ENCODE measurements around the gene CLNK.

CLNK gene

GRCh38 chr4:10667701-10668326 is 16.8 kb downstream of the CLNK start:
- Histone ChIP-seq H3K27me3 (ENCODE audit: insufficient read depth, low read length, poor library complexity) (no peaks in the 10 kb centered on the region), H3K36me3 (ENCODE audit: control insufficient read depth, insufficient read depth, low read length) (no peaks in the 10 kb centered on the region)
- DNase-seq: no peak

GRCh38 chr4:10666616-10667015 is 18.0 kb downstream of the CLNK start:
- no peak overlapping the region for H3K4ac ChIP-seq (ENCODE audit: low read depth, low read length)
- no peak overlapping the region for H2BK120ac ChIP-seq (ENCODE audit: low read depth, low read length)
- no peak overlapping the region for H3K23ac ChIP-seq (ENCODE audit: low read length)

More at GRCh38 chr4:10667701-10668326, 16.8 kb downstream of the CLNK start:
- Histone ChIP-seq H4K5ac (ENCODE audit: low read length) (no peak overlapping the region), H3K9ac (ENCODE audit: low read length) (no peak overlapping the region), H3K79me1 (ENCODE audit: low read length) (no peaks in the 10 kb centered on the region), H2AK5ac (ENCODE audit: low read length) (no peak overlapping the region), H3K18ac (ENCODE audit: low read length) (no peak overlapping the region), H3K4me3 (ENCODE audit: low read length) (no peak overlapping the region), H3K56ac (ENCODE audit: low read length) (no peak overlapping the region), H2BK5ac (ENCODE audit: low read length) (no peak overlapping the region), H3K4me2 (ENCODE audit: low read length) (no peak overlapping the region), H3K4me1 (ENCODE audit: control insufficient read depth, low read depth, low read length) (no peaks in the 10 kb centered on the region), H3K79me2 (ENCODE audit: control insufficient read depth, insufficient read depth, low read length) (no peaks in the 10 kb centered on the region), H2BK15ac (replicated peaks; ENCODE audit: low read depth) (no peak overlapping the region), H3K4ac (ENCODE audit: low read depth, low read length) (no peak overlapping the region), H3K27ac (ENCODE audit: low read depth, low read length) (no peak overlapping the region), H4K8ac (ENCODE audit: low read depth, low read length) (no peak overlapping the region), H3K23ac (ENCODE audit: low read length) (no peak overlapping the region), H2BK120ac (ENCODE audit: low read depth, low read length) (no peak overlapping the region)
- WGBS (ENCODE audit: extremely low coverage, insufficient coverage, low lambda C conversion rate): no CpG with 5 or more reads among the region's 10 CpGs

DNA sequence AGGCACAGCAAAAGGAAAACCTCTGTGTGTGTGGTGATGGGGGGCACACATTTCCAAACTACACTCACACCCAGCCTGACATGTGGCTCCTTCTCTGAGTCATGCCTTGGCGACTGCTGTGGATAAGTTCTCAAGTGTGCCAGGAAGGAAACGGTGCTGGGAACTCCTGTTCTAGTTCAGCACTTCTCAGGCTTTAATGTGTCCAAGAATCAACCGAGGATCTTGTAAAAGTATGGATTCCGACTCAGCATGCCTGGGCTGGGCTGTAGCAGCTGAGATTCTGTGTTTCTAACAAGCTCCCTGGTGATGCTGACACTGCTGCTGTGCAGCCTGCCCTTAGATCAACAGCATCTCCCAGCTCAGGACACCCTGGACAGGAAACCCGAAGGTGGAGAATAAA is 20.2 kb downstream of the CLNK start:
- Histone ChIP-seq H3K4me2 (ENCODE audit: low read length) (no peak overlapping the region), H3K79me2 (ENCODE audit: control insufficient read depth, insufficient read depth, low read length) (no peaks in the 10 kb centered on the region), H3K27ac (ENCODE audit: low read depth, low read length) (no peak overlapping the region), H4K5ac (ENCODE audit: low read length) (no peak overlapping the region), H3K9ac (ENCODE audit: low read length) (no peak overlapping the region), H3K18ac (ENCODE audit: low read length) (no peak overlapping the region), H3K23ac (ENCODE audit: low read length) (no peak overlapping the region), H3K4me1 (ENCODE audit: control insufficient read depth, low read depth, low read length) (no peaks in the 10 kb centered on the region), H3K79me1 (ENCODE audit: low read length) (no peaks in the 10 kb centered on the region), H2BK15ac (replicated peaks; ENCODE audit: low read depth) (no peak overlapping the region), H2BK120ac (ENCODE audit: low read depth, low read length) (no peak overlapping the region), H3K4ac (ENCODE audit: low read depth, low read length) (no peak overlapping the region), H3K56ac (ENCODE audit: low read length) (no peak overlapping the region), H3K36me3 (ENCODE audit: control insufficient read depth, insufficient read depth, low read length) (no peaks in the 10 kb centered on the region), H2AK5ac (ENCODE audit: low read length) (no peak overlapping the region), H3K27me3 (ENCODE audit: insufficient read depth, low read length, poor library complexity) (no peaks in the 10 kb centered on the region), H3K4me3 (ENCODE audit: low read length) (no peak overlapping the region), H2BK5ac (ENCODE audit: low read length) (no peak overlapping the region), H4K8ac (ENCODE audit: low read depth, low read length) (no peak overlapping the region)
- no CpG with 5 or more reads among the region's 5 CpGs for WGBS (ENCODE audit: extremely low coverage, insufficient coverage, low lambda C conversion rate)
- no peak for DNase-seq

More at GRCh38 chr4:10666616-10667015, 18.0 kb downstream of the CLNK start:
- H3K27me3 ChIP-seq (ENCODE audit: insufficient read depth, low read length, poor library complexity): no peaks in the 10 kb centered on the region
- WGBS (ENCODE audit: extremely low coverage, insufficient coverage, low lambda C conversion rate): no CpG with 5 or more reads among the region's 6 CpGs
- H3K18ac ChIP-seq (ENCODE audit: low read length): no peak overlapping the region
- no peak overlapping the region for H3K4me3 ChIP-seq (ENCODE audit: low read length)
- H3K56ac ChIP-seq (ENCODE audit: low read length): no peak overlapping the region
- no peaks in the 10 kb centered on the region for H3K4me1 ChIP-seq (ENCODE audit: control insufficient read depth, low read depth, low read length)
- no peaks in the 10 kb centered on the region for H3K79me1 ChIP-seq (ENCODE audit: low read length)
- H2AK5ac ChIP-seq (ENCODE audit: low read length): no peak overlapping the region
- no peak overlapping the region for H3K27ac ChIP-seq (ENCODE audit: low read depth, low read length)
- no peaks in the 10 kb centered on the region for H3K36me3 ChIP-seq (ENCODE audit: control insufficient read depth, insufficient read depth, low read length)
- no peak overlapping the region for H4K5ac ChIP-seq (ENCODE audit: low read length)
- no peak overlapping the region for H4K8ac ChIP-seq (ENCODE audit: low read depth, low read length)
- H3K79me2 ChIP-seq (ENCODE audit: control insufficient read depth, insufficient read depth, low read length): no peaks in the 10 kb centered on the region
- H3K4me2 ChIP-seq (ENCODE audit: low read length): no peak overlapping the region
- H2BK5ac ChIP-seq (ENCODE audit: low read length): no peak overlapping the region
- H3K9ac ChIP-seq (ENCODE audit: low read length): no peak overlapping the region
- no peak for DNase-seq
- no peak overlapping the region for H2BK15ac ChIP-seq (replicated peaks; ENCODE audit: low read depth)

DNA sequence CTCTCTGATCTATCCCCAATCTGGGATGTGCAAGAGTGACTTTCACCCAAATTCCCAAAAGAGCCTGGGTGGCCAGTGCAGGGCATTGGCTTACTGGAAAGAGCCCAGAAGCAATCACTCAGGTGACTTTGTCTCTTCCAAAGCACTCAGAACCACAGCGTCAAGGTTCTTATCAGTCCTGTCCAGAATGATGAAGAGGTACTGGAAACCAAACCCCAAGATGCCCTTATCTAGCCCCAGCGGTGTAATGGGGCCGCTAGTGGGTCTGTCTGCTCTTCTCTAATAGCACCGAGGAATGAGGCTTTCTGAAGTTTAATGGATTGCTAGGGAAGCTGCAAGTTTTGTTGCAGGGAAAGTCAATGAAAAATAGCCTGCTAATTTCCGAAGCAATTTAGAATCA is 21.6 kb downstream of the CLNK start:
- no peaks in the 10 kb centered on the region for H3K27me3 ChIP-seq (ENCODE audit: insufficient read depth, low read length, poor library complexity)
- DNase-seq: no peak
- no peak overlapping the region for H4K5ac ChIP-seq (ENCODE audit: low read length)
- no peaks in the 10 kb centered on the region for H3K79me1 ChIP-seq (ENCODE audit: low read length)
- H3K4me3 ChIP-seq (ENCODE audit: low read length): no peak overlapping the region
- no peak overlapping the region for H3K23ac ChIP-seq (ENCODE audit: low read length)
- no peak overlapping the region for H3K4ac ChIP-seq (ENCODE audit: low read depth, low read length)
- no peaks in the 10 kb centered on the region for H3K4me1 ChIP-seq (ENCODE audit: control insufficient read depth, low read depth, low read length)
- no peak overlapping the region for H3K18ac ChIP-seq (ENCODE audit: low read length)
- no peak overlapping the region for H2BK5ac ChIP-seq (ENCODE audit: low read length)
- H4K8ac ChIP-seq (ENCODE audit: low read depth, low read length): no peak overlapping the region
- WGBS (ENCODE audit: extremely low coverage, insufficient coverage, low lambda C conversion rate): no CpG with 5 or more reads among the region's 5 CpGs
- H3K36me3 ChIP-seq (ENCODE audit: control insufficient read depth, insufficient read depth, low read length): no peaks in the 10 kb centered on the region
- no peak overlapping the region for H3K27ac ChIP-seq (ENCODE audit: low read depth, low read length)
- no peak overlapping the region for H3K9ac ChIP-seq (ENCODE audit: low read length)
- no peak overlapping the region for H3K56ac ChIP-seq (ENCODE audit: low read length)
- H3K79me2 ChIP-seq (ENCODE audit: control insufficient read depth, insufficient read depth, low read length): no peaks in the 10 kb centered on the region
- H2BK120ac ChIP-seq (ENCODE audit: low read depth, low read length): no peak overlapping the region
- no peak overlapping the region for H2AK5ac ChIP-seq (ENCODE audit: low read length)
- no peak overlapping the region for H3K4me2 ChIP-seq (ENCODE audit: low read length)
- no peak overlapping the region for H2BK15ac ChIP-seq (replicated peaks; ENCODE audit: low read depth)

DNA sequence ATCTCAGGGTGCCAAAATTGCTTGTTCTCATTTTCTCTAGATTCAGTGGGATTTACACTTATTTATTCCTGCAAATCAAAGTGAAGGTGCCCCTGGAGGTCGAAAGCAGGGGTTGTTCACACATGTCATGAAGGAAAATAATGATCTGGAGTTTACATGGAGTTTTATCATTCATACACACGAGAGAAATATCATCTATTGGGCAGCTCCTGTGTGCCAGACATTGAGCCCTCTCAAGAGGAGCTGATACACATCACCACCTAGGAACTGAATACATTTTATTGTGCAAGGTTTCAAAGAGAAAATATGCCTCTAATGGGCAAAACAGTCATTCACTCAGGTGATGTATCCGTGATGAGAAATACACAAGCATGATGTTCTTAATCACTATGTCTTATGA is 23.5 kb downstream of the CLNK start:
- Histone ChIP-seq H3K4me3 (ENCODE audit: low read length) (no peak overlapping the region), H3K79me1 (ENCODE audit: low read length) (no peaks in the 10 kb centered on the region), H3K9ac (ENCODE audit: low read length) (no peak overlapping the region), H3K27me3 (ENCODE audit: insufficient read depth, low read length, poor library complexity) (no peaks in the 10 kb centered on the region), H3K27ac (ENCODE audit: low read depth, low read length) (no peak overlapping the region), H3K4ac (ENCODE audit: low read depth, low read length) (no peak overlapping the region), H3K23ac (ENCODE audit: low read length) (no peak overlapping the region), H4K8ac (ENCODE audit: low read depth, low read length) (no peak overlapping the region), H3K4me1 (ENCODE audit: control insufficient read depth, low read depth, low read length) (no peaks in the 10 kb centered on the region), H2BK120ac (ENCODE audit: low read depth, low read length) (no peak overlapping the region), H2BK15ac (replicated peaks; ENCODE audit: low read depth) (no peak overlapping the region), H4K5ac (ENCODE audit: low read length) (no peak overlapping the region), H3K36me3 (ENCODE audit: control insufficient read depth, insufficient read depth, low read length) (no peaks in the 10 kb centered on the region), H3K4me2 (ENCODE audit: low read length) (no peak overlapping the region), H3K79me2 (ENCODE audit: control insufficient read depth, insufficient read depth, low read length) (no peaks in the 10 kb centered on the region), H3K18ac (ENCODE audit: low read length) (no peak overlapping the region), H2BK5ac (ENCODE audit: low read length) (no peak overlapping the region), H2AK5ac (ENCODE audit: low read length) (no peak overlapping the region), H3K56ac (ENCODE audit: low read length) (no peak overlapping the region)
- no CpG with 5 or more reads among the region's 3 CpGs for WGBS (ENCODE audit: extremely low coverage, insufficient coverage, low lambda C conversion rate)
- no peak for DNase-seq

DNA sequence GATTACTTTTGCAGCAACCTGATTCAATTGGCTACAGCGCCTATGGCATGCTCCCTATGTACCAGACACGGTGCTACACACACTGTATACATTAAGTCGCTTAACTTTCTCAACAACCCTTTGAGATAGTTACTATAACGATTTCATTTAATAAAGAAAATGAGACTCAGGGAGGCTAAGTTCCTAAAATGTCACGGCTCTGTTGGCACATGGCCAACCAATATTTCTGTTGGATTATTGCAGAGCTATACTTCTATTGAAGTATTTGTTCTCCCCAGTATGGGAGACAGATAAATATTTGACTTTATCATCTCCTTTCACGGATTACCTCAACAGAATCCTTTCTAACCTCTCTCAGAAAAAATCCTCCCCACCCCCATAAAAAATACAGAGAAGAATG is 25.3 kb downstream of the CLNK start:
- no peak overlapping the region for H3K18ac ChIP-seq (ENCODE audit: low read length)
- H2BK5ac ChIP-seq (ENCODE audit: low read length): no peak overlapping the region
- no peak overlapping the region for H3K9ac ChIP-seq (ENCODE audit: low read length)
- H3K79me2 ChIP-seq (ENCODE audit: control insufficient read depth, insufficient read depth, low read length): no peaks in the 10 kb centered on the region
- no peaks in the 10 kb centered on the region for H3K79me1 ChIP-seq (ENCODE audit: low read length)
- no peak overlapping the region for H2BK120ac ChIP-seq (ENCODE audit: low read depth, low read length)
- no peak overlapping the region for H3K23ac ChIP-seq (ENCODE audit: low read length)
- no peak overlapping the region for H3K4ac ChIP-seq (ENCODE audit: low read depth, low read length)
- no peak overlapping the region for H2BK15ac ChIP-seq (replicated peaks; ENCODE audit: low read depth)
- no peak overlapping the region for H3K56ac ChIP-seq (ENCODE audit: low read length)
- H3K4me2 ChIP-seq (ENCODE audit: low read length): no peak overlapping the region
- no peak overlapping the region for H4K5ac ChIP-seq (ENCODE audit: low read length)
- no peak overlapping the region for H4K8ac ChIP-seq (ENCODE audit: low read depth, low read length)
- no peaks in the 10 kb centered on the region for H3K27me3 ChIP-seq (ENCODE audit: insufficient read depth, low read length, poor library complexity)
- no peak overlapping the region for H3K27ac ChIP-seq (ENCODE audit: low read depth, low read length)
- no peak overlapping the region for H2AK5ac ChIP-seq (ENCODE audit: low read length)
- H3K4me1 ChIP-seq (ENCODE audit: control insufficient read depth, low read depth, low read length): no peaks in the 10 kb centered on the region
- no CpG with 5 or more reads among the region's 6 CpGs for WGBS (ENCODE audit: extremely low coverage, insufficient coverage, low lambda C conversion rate)
- H3K4me3 ChIP-seq (ENCODE audit: low read length): no peak overlapping the region
- no peak for DNase-seq
- H3K36me3 ChIP-seq (ENCODE audit: control insufficient read depth, insufficient read depth, low read length): no peaks in the 10 kb centered on the region

All from mesendoderm (in vitro differentiated cells).